HL-60 (cell line): ENCODE data around the gene LARP4.

ENCODE experiments used
- POLR2AphosphoS5 ChIP-seq: IDR thresholded peaks from 2 replicates; pipeline ENCODE4 v1.6.1; 2012; ENCODE audit warnings: low read depth
- SPI1 ChIP-seq: IDR thresholded peaks from 2 replicates; pipeline ENCODE4 v1.6.1; 2012; ENCODE audit warnings: low read depth, mild to moderate bottlenecking, borderline replicate concordance
- TF ChIP-seq, protein P1 (sequence below): IDR thresholded peaks from one replicate; pipeline ENCODE4 v1.5.1; 2011; ENCODE audit warnings: low read length, control low read depth, inconsistent platforms; ENCODE audit not compliant: insufficient read depth

DNA sequence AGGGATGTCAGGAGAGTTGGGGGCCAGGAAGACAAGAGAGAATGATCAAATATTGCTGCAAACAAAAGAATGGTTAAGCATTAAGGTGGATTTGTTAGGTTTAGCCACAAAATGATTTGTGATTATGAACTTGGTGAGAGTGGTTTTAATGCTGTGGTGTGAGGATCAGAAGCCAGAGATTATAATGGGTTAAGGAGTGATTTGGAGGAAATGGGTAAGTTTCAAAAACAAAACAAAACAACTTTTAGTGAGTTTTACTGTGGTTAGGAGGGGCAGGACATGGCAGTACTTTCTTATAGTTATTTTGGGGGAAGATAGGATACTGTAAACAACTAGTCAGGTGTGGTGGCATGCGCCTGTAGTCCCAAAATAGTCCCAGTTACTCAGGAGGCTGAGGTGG, 128.1 kb downstream of the LARP4 start:
- TF ChIP-seq SPI1 (no peak), POLR2AphosphoS5 (no peak)
- TF ChIP-seq, protein P1, sequence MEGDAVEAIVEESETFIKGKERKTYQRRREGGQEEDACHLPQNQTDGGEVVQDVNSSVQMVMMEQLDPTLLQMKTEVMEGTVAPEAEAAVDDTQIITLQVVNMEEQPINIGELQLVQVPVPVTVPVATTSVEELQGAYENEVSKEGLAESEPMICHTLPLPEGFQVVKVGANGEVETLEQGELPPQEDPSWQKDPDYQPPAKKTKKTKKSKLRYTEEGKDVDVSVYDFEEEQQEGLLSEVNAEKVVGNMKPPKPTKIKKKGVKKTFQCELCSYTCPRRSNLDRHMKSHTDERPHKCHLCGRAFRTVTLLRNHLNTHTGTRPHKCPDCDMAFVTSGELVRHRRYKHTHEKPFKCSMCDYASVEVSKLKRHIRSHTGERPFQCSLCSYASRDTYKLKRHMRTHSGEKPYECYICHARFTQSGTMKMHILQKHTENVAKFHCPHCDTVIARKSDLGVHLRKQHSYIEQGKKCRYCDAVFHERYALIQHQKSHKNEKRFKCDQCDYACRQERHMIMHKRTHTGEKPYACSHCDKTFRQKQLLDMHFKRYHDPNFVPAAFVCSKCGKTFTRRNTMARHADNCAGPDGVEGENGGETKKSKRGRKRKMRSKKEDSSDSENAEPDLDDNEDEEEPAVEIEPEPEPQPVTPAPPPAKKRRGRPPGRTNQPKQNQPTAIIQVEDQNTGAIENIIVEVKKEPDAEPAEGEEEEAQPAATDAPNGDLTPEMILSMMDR = no peak
